COLO829 (cell line): ENCODE results near the gene SEMA4A.
"Not testable (repeated sequence)": the region's sequence is repeated elsewhere in the genome, so short reads cannot be mapped to it uniquely, and the experiment has no call there.

Experiments
- DNase-seq: peaks from one replicate; pipeline ENCODE4 v3.0.0; 2012; ENCODE audit warnings: low spot score

Gene SEMA4A

GRCh38 chr1:156194300-156194652 lies 40.9 kb downstream of the SEMA4A start:
- no peak for DNase-seq

- DNase-seq = no peak
Observed at GRCh38 chr1:156195853-156196252, 42.5 kb downstream of the SEMA4A start.

- DNase-seq = no peak
Observed at GRCh38 chr1:156196445-156196844, 43.1 kb downstream of the SEMA4A start.

- no peak for DNase-seq
Observed at GRCh38 chr1:156198831-156199349, 45.5 kb downstream of the SEMA4A start.

- no peak for DNase-seq
Observed at GRCh38 chr1:156200044-156200443, 46.7 kb downstream of the SEMA4A start.

GRCh38 chr1:156203331-156203730 lies 49.9 kb downstream of the SEMA4A start:
- DNase-seq = no peak

- DNase-seq = no peak
Observed at GRCh38 chr1:156204686-156205085, 51.3 kb downstream of the SEMA4A start.

- DNase-seq = no peak
Observed at GRCh38 chr1:156211243-156211642, 57.9 kb downstream of the SEMA4A start.

GRCh38 chr1:156212130-156212529 lies 58.7 kb downstream of the SEMA4A start:
- DNase-seq = no peak

GRCh38 chr1:156212833-156213643 lies 59.7 kb downstream of the SEMA4A start, which contains the start of gene PMF1:
TSS of gene PMF1 (plus strand) at chr1:156213007. CDS start at chr1:156213016, 9 bp downstream.
- DNase-seq = peak; percentile 96

GRCh38 chr1:156213644-156213966 lies 60.2 kb downstream of the SEMA4A start:
- DNase-seq = no peak

GRCh38 chr1:156214024-156214748 lies 60.8 kb downstream of the SEMA4A start:
- peak; percentile 98 for DNase-seq

- DNase-seq = not testable (repeated sequence)
Observed at GRCh38 chr1:156216361-156217086, 63.1 kb downstream of the SEMA4A start.

GRCh38 chr1:156217871-156218270 lies 64.5 kb downstream of the SEMA4A start:
- no peak for DNase-seq

- no peak for DNase-seq
Observed at GRCh38 chr1:156220226-156220625, 66.8 kb downstream of the SEMA4A start.

- DNase-seq = no peak
Observed at GRCh38 chr1:156221986-156222692, 68.8 kb downstream of the SEMA4A start.

- no peak for DNase-seq
Observed at GRCh38 chr1:156225677-156226014, 72.3 kb downstream of the SEMA4A start.

- no peak for DNase-seq
Observed at GRCh38 chr1:156226116-156226538, 72.7 kb downstream of the SEMA4A start.

GRCh38 chr1:156226782-156227181 lies 73.4 kb downstream of the SEMA4A start:
- DNase-seq = no peak
